HG02981 (cell line): ENCODE measurements around the gene ACTR5.
A peak's percentile ranks its signal among the peaks of the same experiment; 100 is the strongest.
"Not testable (repeated sequence)": the region's sequence is repeated elsewhere in the genome, so short reads cannot be mapped to it uniquely, and the experiment has no call there.

Experiments
- ATAC-seq: cut with Tn5 transposase; IDR thresholded peaks from one replicate; pipeline ENCODE4 v1.9.1; 2021; ENCODE audit warnings: mild to moderate bottlenecking, moderate library complexity; ENCODE audit not compliant: unreplicated experiment

ACTR5 gene

GRCh38 chr20:38804682-38805501, 56.6 kb downstream of the ACTR5 start:
- peak; percentile 46 for ATAC-seq

GRCh38 chr20:38805502-38805957, 57.3 kb downstream of the ACTR5 start, which contains the start of gene PPP1R16B:
PPP1R16B (plus strand) TSS chr20:38805697; CDS start chr20:38835926, 30,229 bp downstream.
- ATAC-seq = peak; percentile 58

GRCh38 chr20:38805958-38806854, 57.9 kb downstream of the ACTR5 start:
- no peak for ATAC-seq

- no peak for ATAC-seq
These were observed 58.8 kb downstream of the ACTR5 start for GRCh38 chr20:38806855-38807655.

GRCh38 chr20:38809942-38810341, 61.7 kb downstream of the ACTR5 start:
- ATAC-seq = no peak

- ATAC-seq = no peak
These were observed 62.8 kb downstream of the ACTR5 start for GRCh38 chr20:38810926-38811630.

- ATAC-seq = no peak
These were observed 63.5 kb downstream of the ACTR5 start for GRCh38 chr20:38811769-38812168.

GRCh38 chr20:38812182-38812581, 63.9 kb downstream of the ACTR5 start:
- ATAC-seq = no peak

- no peak for ATAC-seq
These were observed 64.7 kb downstream of the ACTR5 start for GRCh38 chr20:38812709-38813573.

- ATAC-seq = not testable (repeated sequence)
These were observed 65.3 kb downstream of the ACTR5 start for GRCh38 chr20:38813574-38813962.

GRCh38 chr20:38815446-38815845, 67.2 kb downstream of the ACTR5 start:
- no peak for ATAC-seq

- ATAC-seq = no peak
These were observed 70.1 kb downstream of the ACTR5 start for GRCh38 chr20:38818113-38819065.
